Coronary artery (tissue), 2 donors: ENCODE measurements around the gene PRAMEF12.

Source experiments
- DNase-seq: peaks from one replicate; pipeline ENCODE4 v3.0.0-alpha.2; 2017; ENCODE audit warnings: low spot score
- H3K27ac ChIP-seq, 2 donors: fragments of 200-600 bp; sonication (generic); one replicate each; pipeline ENCODE4 v1.5.1; 2016 to 2019
- H3K4me3 ChIP-seq: fragments of 200-600 bp; sonication (generic); 2 replicates; pipeline ENCODE4 v1.5.1; 2016; ENCODE audit warnings: mild to moderate bottlenecking, moderate library complexity
- TF ChIP-seq, protein P1 (sequence below): fragments of 200-600 bp; sonication (generic); IDR thresholded peaks from one replicate; pipeline ENCODE4 v1.5.1; 2019; ENCODE audit warnings: antibody characterized with exemption

The PRAMEF12 gene

DNA sequence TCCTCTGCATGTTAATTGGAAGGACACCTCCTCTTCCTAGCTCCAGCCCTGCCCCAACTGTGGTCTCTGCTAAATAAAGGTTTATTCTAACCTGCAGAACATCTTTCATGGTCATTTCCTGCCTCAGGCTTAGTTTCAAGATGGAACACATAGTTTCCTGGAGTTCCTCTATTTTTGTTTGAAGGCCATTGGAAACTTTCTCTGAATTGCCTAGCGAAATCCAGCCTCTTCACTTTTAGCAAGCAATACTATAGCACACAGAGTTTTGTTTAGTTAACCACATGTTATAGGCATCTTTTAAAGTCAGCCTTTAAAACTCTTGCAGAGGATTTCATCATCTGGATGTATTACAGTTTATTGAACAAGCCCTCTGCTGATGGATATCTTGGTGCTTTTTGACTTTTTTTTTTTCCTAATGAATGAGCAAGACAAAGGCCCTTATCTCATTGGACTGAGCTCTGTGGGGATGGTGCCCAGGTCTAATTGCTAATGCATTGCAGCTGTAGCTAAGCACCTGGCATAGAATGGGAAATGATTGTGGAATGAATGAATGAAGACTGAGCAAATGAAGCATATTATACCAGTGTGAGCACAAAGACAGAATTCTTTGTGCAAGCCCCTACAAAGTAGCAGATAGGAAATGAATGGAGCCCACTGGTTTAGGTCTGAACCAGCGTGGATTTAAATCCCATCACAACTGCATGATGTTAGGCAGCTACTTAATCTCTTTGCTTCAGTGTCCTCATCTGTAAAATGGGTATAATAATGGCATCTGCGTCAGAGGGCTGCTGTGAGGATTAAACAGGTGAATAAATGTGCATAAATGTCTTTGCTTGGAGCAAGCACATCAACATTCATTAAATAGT lies 28.2 kb upstream of the PRAMEF12 start:
- TF ChIP-seq, protein P1, sequence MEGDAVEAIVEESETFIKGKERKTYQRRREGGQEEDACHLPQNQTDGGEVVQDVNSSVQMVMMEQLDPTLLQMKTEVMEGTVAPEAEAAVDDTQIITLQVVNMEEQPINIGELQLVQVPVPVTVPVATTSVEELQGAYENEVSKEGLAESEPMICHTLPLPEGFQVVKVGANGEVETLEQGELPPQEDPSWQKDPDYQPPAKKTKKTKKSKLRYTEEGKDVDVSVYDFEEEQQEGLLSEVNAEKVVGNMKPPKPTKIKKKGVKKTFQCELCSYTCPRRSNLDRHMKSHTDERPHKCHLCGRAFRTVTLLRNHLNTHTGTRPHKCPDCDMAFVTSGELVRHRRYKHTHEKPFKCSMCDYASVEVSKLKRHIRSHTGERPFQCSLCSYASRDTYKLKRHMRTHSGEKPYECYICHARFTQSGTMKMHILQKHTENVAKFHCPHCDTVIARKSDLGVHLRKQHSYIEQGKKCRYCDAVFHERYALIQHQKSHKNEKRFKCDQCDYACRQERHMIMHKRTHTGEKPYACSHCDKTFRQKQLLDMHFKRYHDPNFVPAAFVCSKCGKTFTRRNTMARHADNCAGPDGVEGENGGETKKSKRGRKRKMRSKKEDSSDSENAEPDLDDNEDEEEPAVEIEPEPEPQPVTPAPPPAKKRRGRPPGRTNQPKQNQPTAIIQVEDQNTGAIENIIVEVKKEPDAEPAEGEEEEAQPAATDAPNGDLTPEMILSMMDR, result no peak
- DNase-seq, result no peak
- Histone ChIP-seq H3K4me3 (no peak overlapping the region), H3K27ac (no peak overlapping the region)

DNA sequence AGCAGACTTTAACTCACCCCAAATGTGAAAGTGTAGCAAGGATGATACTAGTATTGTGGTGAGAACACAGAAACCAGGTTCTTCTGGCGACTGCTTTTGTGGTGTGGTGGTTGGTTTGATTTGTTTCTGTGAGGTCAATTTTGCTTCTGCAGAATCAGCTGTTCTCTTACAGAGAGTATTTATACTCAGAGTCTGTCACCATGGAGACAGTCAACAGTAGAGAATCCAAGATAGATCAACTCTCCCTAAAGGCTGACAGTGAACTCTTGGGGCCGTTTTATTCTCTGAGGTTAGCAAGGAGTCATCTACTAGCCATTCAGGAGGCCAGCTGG lies 27.6 kb upstream of the PRAMEF12 start, which contains the start of gene CFAP107:
Gene CFAP107, plus strand, starts transcription at position 209 of the 332 bp plus-strand sequence. CDS start 231 bp downstream, outside the sequence.
- no peak for DNase-seq
- TF ChIP-seq, protein P1, result no peak
- Histone ChIP-seq H3K27ac (no peak within 1 kb of the TSS), H3K4me3 (no peak within 1 kb of the TSS)

DNA sequence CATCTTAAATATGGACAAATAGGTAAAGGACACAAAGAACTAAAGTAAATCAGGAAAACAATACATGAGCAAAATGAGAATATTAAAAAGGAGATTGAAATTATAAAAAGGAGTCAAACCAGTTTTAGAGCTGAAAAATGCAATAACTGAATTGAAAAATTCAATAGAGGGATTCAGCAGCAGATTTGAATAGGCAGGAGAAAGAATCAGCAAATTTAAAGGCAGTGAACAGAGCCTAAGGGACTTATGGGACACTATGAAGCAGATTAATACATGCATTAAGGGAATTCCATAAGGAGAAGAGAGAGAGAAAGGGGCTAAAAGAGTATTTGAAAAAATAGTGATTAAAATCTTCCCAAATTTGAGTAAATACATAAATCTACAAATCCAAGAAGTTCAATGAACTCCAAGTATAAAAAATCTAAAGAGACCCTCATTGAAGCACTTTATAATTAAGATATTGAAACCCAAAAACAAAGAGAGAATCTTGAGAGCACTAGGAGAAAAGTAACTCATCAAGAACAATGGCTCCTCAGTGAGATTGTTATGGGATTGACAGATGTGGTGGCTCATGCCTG lies 24.7 kb upstream of the PRAMEF12 start:
- DNase-seq, result no peak
- H3K27ac ChIP-seq, result no peak overlapping the region
- no peak overlapping the region for H3K4me3 ChIP-seq

DNA sequence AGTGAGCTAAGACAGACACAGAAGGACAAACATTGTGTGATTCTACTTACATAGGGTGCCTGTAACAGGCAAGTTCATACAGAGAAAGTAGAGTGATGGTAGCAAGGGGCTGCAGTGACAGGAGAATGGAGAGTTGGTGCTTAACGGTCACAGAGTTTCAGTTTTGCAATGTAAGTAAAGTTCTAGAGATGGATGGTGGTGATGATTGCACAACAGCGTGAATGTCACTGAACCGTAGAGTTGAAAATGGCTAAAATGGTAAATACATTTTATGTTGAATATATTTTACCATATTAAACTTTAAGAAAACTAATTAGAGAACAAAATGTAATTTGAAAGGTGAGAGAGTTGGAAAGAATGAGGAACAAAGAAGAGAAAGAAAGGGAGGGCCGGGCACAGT lies 18.8 kb upstream of the PRAMEF12 start:
- Histone ChIP-seq H3K4me3 (no peak overlapping the region), H3K27ac (no peak overlapping the region)
- no peak for DNase-seq
- TF ChIP-seq, protein P1, result no peak

More for the DNA sequence above, 24.7 kb upstream of the PRAMEF12 start:
- TF ChIP-seq, protein P1, result no peak

DNA sequence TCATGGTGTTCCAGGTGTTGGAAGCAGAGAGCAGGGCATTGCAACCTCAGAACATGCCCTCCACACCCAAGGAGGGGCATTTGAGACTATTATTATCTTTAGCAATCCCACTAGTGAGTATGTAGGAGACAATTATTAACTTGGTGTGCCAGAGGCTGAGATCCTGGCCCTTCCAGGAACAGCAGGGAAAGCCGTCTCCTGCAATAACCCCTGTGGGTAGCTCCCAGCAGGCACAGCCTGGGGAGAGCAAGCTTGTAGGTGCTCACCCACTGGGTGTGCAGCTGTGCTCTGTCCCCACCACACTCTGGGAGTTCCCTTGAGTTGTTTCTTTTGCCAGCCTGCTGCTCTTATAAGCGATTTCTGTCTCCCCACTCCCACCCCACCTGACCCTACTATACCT lies 17.3 kb upstream of the PRAMEF12 start:
- H3K27ac ChIP-seq, result no peak overlapping the region
- no peak for DNase-seq
- H3K4me3 ChIP-seq, result no peak overlapping the region
- TF ChIP-seq, protein P1, result no peak

DNA sequence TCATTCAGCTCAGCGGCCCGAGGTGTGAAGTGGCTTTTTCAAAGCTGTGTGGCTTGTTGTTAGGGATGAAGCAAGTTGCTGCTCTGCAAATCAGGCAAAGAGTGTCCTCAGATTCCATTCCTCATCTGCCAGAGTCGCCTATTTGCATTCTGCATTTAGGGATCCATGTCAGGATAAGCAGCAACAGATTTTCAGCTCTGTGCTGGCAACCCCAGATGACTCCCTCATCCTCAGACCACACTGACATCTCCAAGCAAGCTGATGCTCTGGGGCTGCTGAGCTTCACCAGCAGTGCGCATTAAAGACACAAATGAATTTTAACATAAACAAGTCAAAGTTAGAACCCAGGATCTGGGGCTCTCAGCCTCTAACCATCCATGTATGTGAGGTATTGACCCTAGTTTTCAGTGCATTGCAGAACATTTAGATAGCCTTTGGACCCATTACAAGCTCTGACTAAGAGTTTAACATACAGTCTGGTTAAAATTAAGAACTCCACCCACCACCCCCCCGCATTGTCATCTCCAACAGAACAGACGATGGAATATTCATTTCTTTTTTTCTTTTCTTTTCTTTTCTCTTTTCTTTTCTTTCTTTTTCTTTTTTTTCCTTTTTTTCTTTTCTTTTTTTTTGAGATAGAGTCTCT lies 16.6 kb upstream of the PRAMEF12 start:
- Histone ChIP-seq H3K27ac (no peak overlapping the region), H3K4me3 (no peak overlapping the region)
- TF ChIP-seq, protein P1, result no peak
- no peak for DNase-seq
